ENCODE data around the gene C12orf60.

Gene C12orf60

DNA sequence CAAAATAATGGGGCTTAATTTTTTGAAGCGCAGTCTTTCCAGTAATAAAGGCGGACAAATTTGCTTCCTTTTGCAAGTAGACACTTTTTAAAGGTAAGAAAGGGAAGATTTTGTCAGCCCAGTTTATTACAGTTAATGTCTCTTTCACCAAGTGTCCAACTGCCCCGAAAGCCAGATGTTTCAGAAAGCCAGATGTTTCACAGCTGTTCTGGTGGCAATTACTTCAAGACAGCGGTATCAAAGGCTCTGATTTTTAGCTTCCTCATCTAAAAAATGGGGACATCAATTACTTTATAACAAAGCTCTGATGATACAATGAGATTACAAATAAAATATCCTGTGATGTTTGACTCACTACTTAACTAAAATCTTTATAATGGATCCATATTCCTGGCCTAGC, 1.2 kb upstream of the C12orf60 start:
- TF ChIP-seq, protein P1, sequence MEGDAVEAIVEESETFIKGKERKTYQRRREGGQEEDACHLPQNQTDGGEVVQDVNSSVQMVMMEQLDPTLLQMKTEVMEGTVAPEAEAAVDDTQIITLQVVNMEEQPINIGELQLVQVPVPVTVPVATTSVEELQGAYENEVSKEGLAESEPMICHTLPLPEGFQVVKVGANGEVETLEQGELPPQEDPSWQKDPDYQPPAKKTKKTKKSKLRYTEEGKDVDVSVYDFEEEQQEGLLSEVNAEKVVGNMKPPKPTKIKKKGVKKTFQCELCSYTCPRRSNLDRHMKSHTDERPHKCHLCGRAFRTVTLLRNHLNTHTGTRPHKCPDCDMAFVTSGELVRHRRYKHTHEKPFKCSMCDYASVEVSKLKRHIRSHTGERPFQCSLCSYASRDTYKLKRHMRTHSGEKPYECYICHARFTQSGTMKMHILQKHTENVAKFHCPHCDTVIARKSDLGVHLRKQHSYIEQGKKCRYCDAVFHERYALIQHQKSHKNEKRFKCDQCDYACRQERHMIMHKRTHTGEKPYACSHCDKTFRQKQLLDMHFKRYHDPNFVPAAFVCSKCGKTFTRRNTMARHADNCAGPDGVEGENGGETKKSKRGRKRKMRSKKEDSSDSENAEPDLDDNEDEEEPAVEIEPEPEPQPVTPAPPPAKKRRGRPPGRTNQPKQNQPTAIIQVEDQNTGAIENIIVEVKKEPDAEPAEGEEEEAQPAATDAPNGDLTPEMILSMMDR (IDR thresholded peaks at IDR 0.05; ENCODE audit: insufficient read depth, low read depth, low read length, missing control alignments): no peak
- H3K4me3 ChIP-seq (ENCODE audit: low read depth, low read length): peak overlapping the region; percentile 77
- no peak for DNase-seq (ENCODE audit: low read depth)

DNA sequence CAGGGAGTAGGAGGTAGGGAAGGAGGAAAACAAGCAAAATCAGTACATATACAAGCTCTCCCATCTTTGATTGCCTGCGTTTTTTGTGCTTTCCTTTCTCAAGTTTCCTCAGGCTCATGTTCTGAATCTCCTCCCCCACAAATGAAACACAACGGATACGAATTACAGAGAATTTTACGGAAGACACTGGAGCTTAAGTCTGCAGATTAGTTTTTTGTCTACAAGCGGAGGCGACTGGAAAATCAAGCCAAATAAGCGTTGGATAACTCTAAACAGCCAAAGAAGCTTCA, 804 bp upstream of the C12orf60 start:
- TF ChIP-seq, protein P1 (IDR thresholded peaks at IDR 0.05; ENCODE audit: insufficient read depth, low read depth, low read length, missing control alignments): no peak
- DNase-seq (ENCODE audit: low read depth): no peak
- H3K4me3 ChIP-seq (ENCODE audit: low read depth, low read length): peak overlapping the region; percentile 77

DNA sequence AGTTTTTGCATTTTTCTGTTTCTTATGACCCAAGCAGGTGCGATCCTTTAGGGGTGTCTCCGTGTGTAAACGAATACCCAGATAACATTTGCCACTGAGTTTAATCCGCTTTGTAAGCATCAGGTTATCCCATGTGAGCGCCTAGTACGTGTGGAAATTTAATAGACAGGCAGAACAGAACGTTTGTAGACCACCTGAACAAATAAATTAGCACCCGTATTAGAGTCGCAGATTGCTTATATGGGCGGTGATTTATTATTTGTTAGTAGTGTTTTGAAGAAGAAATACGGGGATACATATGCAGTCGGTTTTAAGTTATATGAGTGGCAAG, 325 bp downstream of the C12orf60 start:
- TF ChIP-seq, protein P1 (IDR thresholded peaks at IDR 0.05; ENCODE audit: insufficient read depth, low read depth, low read length, missing control alignments): no peak
- DNase-seq (ENCODE audit: low read depth): no peak
- H3K4me3 ChIP-seq (ENCODE audit: low read depth, low read length): peak overlapping the region; percentile 77

DNA sequence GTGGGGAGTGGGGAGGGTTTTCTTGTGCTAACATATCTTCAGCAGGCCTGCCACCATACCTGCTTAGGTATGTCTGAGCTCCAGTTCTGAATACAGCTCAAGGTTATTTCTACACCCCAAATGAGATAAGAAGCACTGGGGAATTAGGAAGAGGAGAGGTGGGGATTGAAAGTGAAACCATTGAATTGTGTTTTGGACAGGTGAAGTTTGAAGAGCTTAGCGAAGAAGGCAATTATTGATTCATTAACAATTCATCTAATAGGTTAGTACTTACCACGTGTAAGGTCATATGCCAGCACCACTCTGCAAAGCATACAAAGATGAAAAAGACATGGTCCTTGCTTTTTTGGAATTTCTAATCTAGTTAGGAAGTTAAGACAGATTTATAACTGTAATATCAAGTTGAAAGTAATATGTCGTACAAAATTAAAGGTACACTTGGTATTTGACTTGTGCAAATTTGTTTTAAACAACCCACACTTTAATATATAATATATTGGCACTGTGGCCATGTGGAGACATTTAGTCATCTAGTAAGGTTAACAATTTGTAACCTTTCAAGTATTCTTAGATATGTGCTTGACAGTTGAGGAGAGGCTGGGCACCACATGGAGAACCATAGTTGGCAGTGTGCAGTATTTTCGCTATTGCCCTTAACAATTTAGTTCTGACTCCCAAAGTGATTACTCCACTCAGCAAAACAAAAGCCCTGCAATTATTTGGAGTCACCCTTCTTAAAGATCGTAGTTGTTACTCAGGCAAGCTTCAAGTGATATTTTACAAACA, 6.9 kb downstream of the C12orf60 start:
- TF ChIP-seq, protein P1 (IDR thresholded peaks at IDR 0.05; ENCODE audit: insufficient read depth, low read depth, low read length, missing control alignments): no peak
- no peak overlapping the region for H3K4me3 ChIP-seq (ENCODE audit: low read depth, low read length)
- no peak for DNase-seq (ENCODE audit: low read depth)

DNA sequence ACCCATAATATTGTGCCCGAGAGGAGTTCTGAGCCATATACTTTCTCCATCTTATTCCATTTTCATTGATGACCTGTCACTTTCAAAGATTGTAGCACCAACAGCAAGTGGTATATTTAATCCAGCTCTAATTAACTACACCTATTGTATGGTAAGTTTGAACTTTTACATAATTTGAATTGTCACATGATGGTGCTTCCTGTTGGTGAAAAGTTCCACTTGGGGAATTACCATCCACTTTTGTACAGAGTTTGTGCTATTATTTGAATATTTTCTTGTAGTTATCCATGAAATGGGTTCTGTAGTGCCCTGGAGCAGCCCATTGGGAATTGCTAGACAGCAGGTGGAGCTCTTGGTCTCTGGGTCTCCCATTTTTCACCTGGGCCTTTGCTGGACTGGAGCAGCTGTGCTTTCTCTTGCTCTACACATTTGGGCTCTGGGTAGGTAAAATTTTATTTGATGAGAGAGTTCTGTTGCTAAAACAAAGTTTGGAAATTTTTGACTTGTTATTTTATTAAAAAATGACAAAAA, 7.5 kb downstream of the C12orf60 start:
- TF ChIP-seq, protein P1 (IDR thresholded peaks at IDR 0.05; ENCODE audit: insufficient read depth, low read depth, low read length, missing control alignments): peak; percentile 1
- peak; percentile 4 for DNase-seq (ENCODE audit: low read depth)
- no peak overlapping the region for H3K4me3 ChIP-seq (ENCODE audit: low read depth, low read length)

DNA sequence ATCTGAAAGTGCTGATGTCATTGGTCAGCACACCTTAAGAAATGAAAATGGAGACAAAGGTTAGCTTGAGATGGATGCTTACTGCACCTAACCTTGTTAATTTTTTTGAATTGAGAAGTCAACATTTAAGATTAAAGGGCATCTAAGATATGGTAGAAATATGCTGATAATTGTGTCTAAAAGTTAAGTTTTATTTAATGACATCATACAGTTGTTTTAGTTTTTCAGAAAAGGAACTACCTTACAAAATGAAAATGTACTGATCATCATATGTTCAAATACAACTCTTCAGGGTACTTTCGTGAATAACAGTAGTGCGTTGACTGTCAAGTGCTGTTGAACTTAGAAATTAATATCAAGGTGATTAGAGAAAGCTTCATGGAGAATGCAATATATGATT, 8.0 kb downstream of the C12orf60 start:
- TF ChIP-seq, protein P1 (IDR thresholded peaks at IDR 0.05; ENCODE audit: insufficient read depth, low read depth, low read length, missing control alignments): no peak
- H3K4me3 ChIP-seq (ENCODE audit: low read depth, low read length): no peak overlapping the region
- DNase-seq (ENCODE audit: low read depth): no peak

DNA sequence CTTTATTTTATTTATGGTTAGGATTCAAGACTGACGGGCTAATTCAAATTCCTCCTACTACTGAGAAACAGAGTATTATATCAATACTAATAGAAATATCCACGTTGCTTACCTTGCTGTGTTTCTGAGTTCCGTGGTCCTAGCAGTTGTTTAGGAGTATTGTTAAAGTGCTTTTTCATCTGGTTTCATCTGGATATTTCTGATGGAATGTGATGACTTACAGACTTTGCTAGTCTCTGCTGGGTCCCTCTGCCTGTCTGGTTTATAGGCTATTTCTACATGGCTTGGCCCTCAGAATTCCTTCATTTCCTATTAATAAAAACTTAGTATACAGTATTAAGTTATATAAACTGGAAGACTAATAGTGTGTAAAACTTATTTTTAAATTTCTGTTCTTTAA, 10.5 kb downstream of the C12orf60 start, which contains the start of gene SMCO3:
Gene SMCO3, minus strand, starts transcription at position 169 of the 400 bp plus-strand sequence. CDS start 7,502 bp downstream, outside the sequence.
- no peak within 1 kb of the TSS for H3K4me3 ChIP-seq (ENCODE audit: low read depth, low read length)
- TF ChIP-seq, protein P1 (IDR thresholded peaks at IDR 0.05; ENCODE audit: insufficient read depth, low read depth, low read length, missing control alignments): no peak
- DNase-seq (ENCODE audit: low read depth): no peak

Data from GM12865 (cell line).